Omental fat pad (tissue), 4 donors: ENCODE measurements around the gene WASHC3. TPM values are rescaled to one million over a fixed set of nuclear protein-coding genes. Genes with fewer than 3 reads are reported as not detected.

Experiments
- ATAC-seq: fragments of 150-250 bp; one replicate; pipeline ENCODE4 v1.9.1; 2016; ENCODE audit warnings: mild to moderate bottlenecking, moderate library complexity; ENCODE audit not compliant: low FRiP score
- DNase-seq: peaks from one replicate; pipeline ENCODE4 v3.0.0-alpha.2; 2019; ENCODE audit warnings: low spot score
- total RNA-seq, 4 donors: library from RNA; depleted of rRNA; stranded (reverse); fragments of >200 nt; gene quantifications; one replicate each; pipeline ENCODE4 v1.1.0, GENCODE V29; 2016
- TF ChIP-seq, protein P1 (sequence below), 3 donors: fragments of 450-650 bp; IDR thresholded peaks; one replicate each; pipeline ENCODE4 v1.5.1; 2016 to 2017; ENCODE audit warnings: antibody characterized with exemption in 3 of 3, mild to moderate bottlenecking in 3 of 3, moderate library complexity in 2 of 3

The WASHC3 gene
- total RNA-seq, 4 donors from 2014 or later, result 44.7 to 95.4 (median 71.7) TPM

DNA sequence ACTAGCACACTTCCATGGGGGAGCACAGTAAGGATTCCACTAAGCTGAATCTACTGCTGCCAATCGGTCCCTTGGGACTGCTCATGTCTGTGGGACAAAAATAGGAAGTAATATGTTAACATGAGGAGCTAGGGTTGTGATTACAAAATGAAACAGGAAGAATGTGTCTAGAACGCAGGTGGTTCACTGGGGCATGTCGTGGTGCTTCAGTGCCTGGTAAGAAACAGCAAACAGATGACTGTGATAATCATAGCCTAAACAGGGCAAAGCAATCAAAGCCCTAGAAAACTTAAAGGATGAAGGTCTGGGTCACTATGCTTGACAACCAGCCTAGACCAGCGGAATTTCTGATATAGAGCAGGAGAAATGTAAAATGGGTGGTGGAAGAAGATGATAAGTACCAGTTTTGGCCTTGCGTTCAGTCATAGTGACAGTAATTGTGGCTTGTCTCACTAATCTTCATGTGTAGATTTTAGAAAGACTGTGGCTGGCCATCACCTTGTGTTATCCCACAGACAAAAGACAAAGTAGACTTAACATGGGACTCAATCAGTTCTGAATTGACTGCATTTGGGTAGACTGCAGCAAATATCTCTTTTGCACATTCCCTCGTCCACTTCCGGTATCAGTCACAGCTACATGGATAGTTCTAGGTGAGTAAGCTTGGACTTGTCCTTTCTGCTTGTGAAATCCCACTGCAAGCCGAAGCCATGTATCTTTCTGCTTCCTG, 51.4 kb downstream of the WASHC3 start:
- DNase-seq, result no peak
- ATAC-seq, result no peak
- TF ChIP-seq, protein P1, sequence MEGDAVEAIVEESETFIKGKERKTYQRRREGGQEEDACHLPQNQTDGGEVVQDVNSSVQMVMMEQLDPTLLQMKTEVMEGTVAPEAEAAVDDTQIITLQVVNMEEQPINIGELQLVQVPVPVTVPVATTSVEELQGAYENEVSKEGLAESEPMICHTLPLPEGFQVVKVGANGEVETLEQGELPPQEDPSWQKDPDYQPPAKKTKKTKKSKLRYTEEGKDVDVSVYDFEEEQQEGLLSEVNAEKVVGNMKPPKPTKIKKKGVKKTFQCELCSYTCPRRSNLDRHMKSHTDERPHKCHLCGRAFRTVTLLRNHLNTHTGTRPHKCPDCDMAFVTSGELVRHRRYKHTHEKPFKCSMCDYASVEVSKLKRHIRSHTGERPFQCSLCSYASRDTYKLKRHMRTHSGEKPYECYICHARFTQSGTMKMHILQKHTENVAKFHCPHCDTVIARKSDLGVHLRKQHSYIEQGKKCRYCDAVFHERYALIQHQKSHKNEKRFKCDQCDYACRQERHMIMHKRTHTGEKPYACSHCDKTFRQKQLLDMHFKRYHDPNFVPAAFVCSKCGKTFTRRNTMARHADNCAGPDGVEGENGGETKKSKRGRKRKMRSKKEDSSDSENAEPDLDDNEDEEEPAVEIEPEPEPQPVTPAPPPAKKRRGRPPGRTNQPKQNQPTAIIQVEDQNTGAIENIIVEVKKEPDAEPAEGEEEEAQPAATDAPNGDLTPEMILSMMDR (IDR thresholded peaks at IDR 0.05), result no peak

DNA sequence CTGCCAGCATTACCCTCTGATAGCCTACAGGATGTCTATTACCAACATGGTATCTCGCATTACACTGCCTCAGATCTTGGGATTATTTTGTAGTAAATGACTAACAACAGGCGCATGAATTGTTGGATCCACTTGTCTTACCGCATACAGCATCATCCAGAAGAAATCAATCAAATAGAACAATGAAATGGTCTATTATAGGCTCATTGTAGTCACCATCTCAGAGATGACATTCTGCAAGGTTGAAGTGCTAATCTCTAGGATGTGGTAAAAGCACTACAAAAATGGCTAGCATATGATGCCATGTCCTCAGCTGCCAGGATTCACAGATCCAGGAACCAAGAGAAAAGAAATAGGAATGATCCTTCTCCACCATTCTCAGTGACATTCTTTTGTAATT, 52.0 kb downstream of the WASHC3 start:
- ATAC-seq, result no peak
- TF ChIP-seq, protein P1 (IDR thresholded peaks at IDR 0.05), result no peak
- no peak for DNase-seq

DNA sequence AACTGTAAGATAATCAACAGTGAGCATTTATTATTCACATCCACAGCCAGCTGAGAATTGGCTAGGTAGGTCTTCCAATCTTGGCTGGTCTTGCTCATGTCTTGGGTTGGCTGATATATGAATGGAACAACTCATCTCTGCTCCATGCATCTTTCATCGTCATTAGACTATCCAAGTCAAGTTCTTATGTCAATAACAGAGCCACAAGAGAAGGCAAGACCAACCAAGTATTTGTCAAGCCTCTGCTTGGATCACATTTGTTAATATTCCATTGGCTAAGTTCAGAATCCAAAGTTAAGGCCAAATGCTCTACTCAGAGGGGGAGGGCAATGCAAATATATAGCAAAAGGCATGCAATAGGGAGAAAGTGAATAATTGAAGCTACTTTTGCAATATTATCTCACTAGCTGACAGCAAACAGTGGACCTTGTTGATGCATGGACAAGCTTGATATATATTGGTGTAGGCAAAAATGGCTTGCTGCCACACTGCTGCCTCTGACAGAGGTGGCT, 53.1 kb downstream of the WASHC3 start:
- DNase-seq, result no peak
- TF ChIP-seq, protein P1 (IDR thresholded peaks at IDR 0.05), result no peak

DNA sequence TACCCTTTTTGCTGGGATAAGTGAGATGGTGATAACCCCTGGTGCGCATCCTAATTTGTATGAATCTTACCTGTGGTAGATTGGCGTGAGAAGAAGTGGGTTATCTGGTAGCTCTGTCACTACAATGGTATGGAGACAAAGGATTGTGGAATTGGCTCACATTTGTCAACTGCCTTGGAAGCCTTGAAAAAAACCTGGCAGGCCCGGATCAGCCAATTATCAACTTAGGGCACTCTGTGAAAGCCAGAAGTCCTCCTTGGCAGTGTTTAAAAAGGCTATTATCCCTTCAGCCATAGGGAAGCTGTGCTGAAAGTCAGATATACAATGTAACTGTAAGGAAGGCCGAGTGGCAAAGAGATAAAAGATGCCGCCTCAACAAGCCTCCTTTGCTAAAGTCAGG, 56.5 kb downstream of the WASHC3 start:
- ATAC-seq (no peak), DNase-seq (no peak)
- TF ChIP-seq, protein P1 (IDR thresholded peaks at IDR 0.05), result no peak

More for the DNA sequence above, 53.1 kb downstream of the WASHC3 start:
- no peak for ATAC-seq

DNA sequence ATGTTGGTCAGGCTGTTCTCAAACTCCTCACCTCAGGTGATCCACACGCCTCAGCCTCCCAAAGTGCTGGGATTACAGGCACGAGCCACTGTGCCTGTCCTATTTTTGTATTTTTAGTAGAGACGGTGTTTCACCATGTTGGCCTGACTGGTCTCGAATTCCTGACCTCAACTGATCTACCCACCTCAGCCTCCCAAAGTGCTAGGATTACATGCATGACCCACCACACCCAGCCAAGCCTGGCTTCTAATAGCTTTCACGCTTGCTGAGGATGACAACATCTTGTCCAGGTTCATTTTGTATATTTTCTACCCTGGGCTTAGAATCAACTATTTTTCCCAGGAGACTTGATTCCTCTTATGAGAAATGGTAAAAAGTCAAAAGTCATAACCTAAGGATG, 64.7 kb downstream of the WASHC3 start:
- TF ChIP-seq, protein P1 (IDR thresholded peaks at IDR 0.05), result no peak
- ATAC-seq, result no peak

DNA sequence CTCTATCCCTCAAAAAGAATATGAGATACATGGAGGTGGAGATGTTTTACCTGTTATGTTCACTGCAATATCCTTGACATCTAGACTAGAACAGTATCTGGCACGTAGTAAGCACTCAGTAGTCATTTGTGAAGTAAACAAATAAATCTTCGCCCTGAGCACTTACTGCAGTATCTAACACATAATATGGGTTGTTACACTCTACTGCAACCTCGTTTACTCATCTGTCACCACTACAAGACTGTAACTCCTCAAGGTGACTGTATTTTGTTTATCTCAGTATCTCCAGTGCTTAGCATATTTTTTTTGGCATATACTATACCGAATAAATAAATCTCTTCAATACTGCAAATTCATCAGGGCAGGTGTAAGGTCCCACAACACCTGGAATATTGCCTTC, 66.1 kb downstream of the WASHC3 start:
- ATAC-seq (no peak), DNase-seq (no peak)
- TF ChIP-seq, protein P1 (IDR thresholded peaks at IDR 0.05), result no peak

More for the DNA sequence above, 64.7 kb downstream of the WASHC3 start:
- DNase-seq, result no peak

DNA sequence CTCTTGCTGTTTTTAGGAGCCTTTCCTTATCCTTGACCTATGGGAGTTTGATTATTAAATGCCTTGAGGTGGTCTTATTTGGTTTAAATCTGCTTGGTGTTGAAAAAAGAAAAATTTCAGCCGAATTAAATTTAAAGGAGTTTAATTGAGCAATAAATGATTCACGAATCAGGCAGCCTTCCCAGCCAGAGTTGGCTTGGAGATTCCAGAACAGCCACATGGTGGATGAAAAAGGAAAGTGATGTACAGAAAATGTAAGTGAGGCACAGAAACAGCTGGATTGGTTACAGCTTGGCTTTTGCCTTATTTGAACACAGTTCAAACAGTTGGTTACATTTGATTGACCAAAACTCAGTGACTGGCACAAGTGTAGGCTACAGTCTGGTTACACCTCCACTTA, 69.7 kb downstream of the WASHC3 start:
- ATAC-seq (no peak), DNase-seq (no peak)
- TF ChIP-seq, protein P1 (IDR thresholded peaks at IDR 0.05), result no peak
